Omental fat pad (tissue), 4 donors: ENCODE data around the gene IL32. TPM values are rescaled to one million over a fixed set of nuclear protein-coding genes. Genes with fewer than 3 reads are reported as not detected.
A peak's percentile ranks its signal among the peaks of the same experiment; 100 is the strongest.
"Not testable (repeated sequence)": the region's sequence is repeated elsewhere in the genome, so short reads cannot be mapped to it uniquely, and the experiment has no call there.

Experiments
- ATAC-seq: fragments of 150-250 bp; one replicate; pipeline ENCODE4 v1.9.1; 2016; ENCODE audit warnings: mild to moderate bottlenecking, moderate library complexity; ENCODE audit not compliant: low FRiP score
- DNase-seq: peaks from one replicate; pipeline ENCODE4 v3.0.0-alpha.2; 2019; ENCODE audit warnings: low spot score
- CTCF ChIP-seq, 3 donors: fragments of 450-650 bp; IDR thresholded peaks; one replicate each; pipeline ENCODE4 v1.5.1; 2016 to 2017; ENCODE audit warnings: antibody characterized with exemption in 3 of 3, mild to moderate bottlenecking in 3 of 3, moderate library complexity in 2 of 3
- total RNA-seq, 4 donors: library from RNA; depleted of rRNA; stranded (reverse); fragments of >200 nt; gene quantifications; one replicate each; pipeline ENCODE4 v1.1.0, GENCODE V29; 2016

IL32 gene
- total RNA-seq, 4 donors from 2014 or later = 16.5 to 73.0 (median 25.6) TPM

GRCh38 chr16:3070608-3071111, 5.2 kb downstream of the IL32 start:
- ATAC-seq = no peak
- DNase-seq = no peak
- TF ChIP-seq CTCF (IDR thresholded peaks at IDR 0.05) = no peak

- TF ChIP-seq CTCF (IDR thresholded peaks at IDR 0.05) = no peak
- ATAC-seq (no peak), DNase-seq (no peak)
Measured at GRCh38 chr16:3071655-3072054, 6.2 kb downstream of the IL32 start.

GRCh38 chr16:3072148-3072547, 6.7 kb downstream of the IL32 start:
- ATAC-seq = not testable (repeated sequence)

GRCh38 chr16:3072576-3073263, 7.3 kb downstream of the IL32 start:
- DNase-seq, ATAC-seq: not testable (repeated sequence)

More at GRCh38 chr16:3072148-3072547, 6.7 kb downstream of the IL32 start:
- not testable (repeated sequence) for DNase-seq

GRCh38 chr16:3073448-3073847, 8.0 kb downstream of the IL32 start:
- TF ChIP-seq CTCF (IDR thresholded peaks at IDR 0.05) = no peak
- DNase-seq (no peak), ATAC-seq (no peak)

- ATAC-seq (no peak), DNase-seq (no peak)
- TF ChIP-seq CTCF (IDR thresholded peaks at IDR 0.05) = no peak
Measured at GRCh38 chr16:3074860-3075522, 9.6 kb downstream of the IL32 start.

- no peak for TF ChIP-seq CTCF (IDR thresholded peaks at IDR 0.05)
- peak; percentile 23 for ATAC-seq
- no peak for DNase-seq
Measured at GRCh38 chr16:3075523-3075915, 10.1 kb downstream of the IL32 start.

GRCh38 chr16:3075946-3076345, 10.5 kb downstream of the IL32 start:
- ATAC-seq, DNase-seq: not testable (repeated sequence)
